GM18499 (cell line): Measurements from ENCODE around the gene LMX1B.
"Not testable (repeated sequence)": the region's sequence is repeated elsewhere in the genome, so short reads cannot be mapped to it uniquely, and the experiment has no call there.

ENCODE experiments used
- ATAC-seq: cut with Tn5 transposase; IDR thresholded peaks from one replicate; pipeline ENCODE4 v1.9.1; 2021; ENCODE audit warnings: moderate number of reproducible peaks; ENCODE audit not compliant: insufficient read depth, unreplicated experiment

LMX1B gene

GRCh38 chr9:126730592-126730991 lies 116.9 kb downstream of the LMX1B start:
- ATAC-seq, result not testable (repeated sequence)

- no peak for ATAC-seq
Observed at GRCh38 chr9:126733005-126733404, 119.3 kb downstream of the LMX1B start.

GRCh38 chr9:126734877-126735276 lies 121.1 kb downstream of the LMX1B start:
- ATAC-seq, result no peak

- ATAC-seq, result no peak
Observed at GRCh38 chr9:126735482-126735881, 121.8 kb downstream of the LMX1B start.

GRCh38 chr9:126738553-126738952 lies 124.8 kb downstream of the LMX1B start:
- no peak for ATAC-seq

- no peak for ATAC-seq
Observed at GRCh38 chr9:126743041-126743440, 129.3 kb downstream of the LMX1B start.

GRCh38 chr9:126745574-126746411 lies 132.1 kb downstream of the LMX1B start:
- no peak for ATAC-seq
